Bone marrow (tissue), 2 donors: ENCODE results near the gene SNAP47.
"Not testable (repeated sequence)": the region's sequence is repeated elsewhere in the genome, so short reads cannot be mapped to it uniquely, and the experiment has no call there.

Experiments
- DNase-seq, 2 donors: peaks; one replicate each; lab custom pipeline; 2025; lab: John Stamatoyannopoulos, UW

The SNAP47 gene, protein sequence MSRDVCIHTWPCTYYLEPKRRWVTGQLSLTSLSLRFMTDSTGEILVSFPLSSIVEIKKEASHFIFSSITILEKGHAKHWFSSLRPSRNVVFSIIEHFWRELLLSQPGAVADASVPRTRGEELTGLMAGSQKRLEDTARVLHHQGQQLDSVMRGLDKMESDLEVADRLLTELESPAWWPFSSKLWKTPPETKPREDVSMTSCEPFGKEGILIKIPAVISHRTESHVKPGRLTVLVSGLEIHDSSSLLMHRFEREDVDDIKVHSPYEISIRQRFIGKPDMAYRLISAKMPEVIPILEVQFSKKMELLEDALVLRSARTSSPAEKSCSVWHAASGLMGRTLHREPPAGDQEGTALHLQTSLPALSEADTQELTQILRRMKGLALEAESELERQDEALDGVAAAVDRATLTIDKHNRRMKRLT

DNA sequence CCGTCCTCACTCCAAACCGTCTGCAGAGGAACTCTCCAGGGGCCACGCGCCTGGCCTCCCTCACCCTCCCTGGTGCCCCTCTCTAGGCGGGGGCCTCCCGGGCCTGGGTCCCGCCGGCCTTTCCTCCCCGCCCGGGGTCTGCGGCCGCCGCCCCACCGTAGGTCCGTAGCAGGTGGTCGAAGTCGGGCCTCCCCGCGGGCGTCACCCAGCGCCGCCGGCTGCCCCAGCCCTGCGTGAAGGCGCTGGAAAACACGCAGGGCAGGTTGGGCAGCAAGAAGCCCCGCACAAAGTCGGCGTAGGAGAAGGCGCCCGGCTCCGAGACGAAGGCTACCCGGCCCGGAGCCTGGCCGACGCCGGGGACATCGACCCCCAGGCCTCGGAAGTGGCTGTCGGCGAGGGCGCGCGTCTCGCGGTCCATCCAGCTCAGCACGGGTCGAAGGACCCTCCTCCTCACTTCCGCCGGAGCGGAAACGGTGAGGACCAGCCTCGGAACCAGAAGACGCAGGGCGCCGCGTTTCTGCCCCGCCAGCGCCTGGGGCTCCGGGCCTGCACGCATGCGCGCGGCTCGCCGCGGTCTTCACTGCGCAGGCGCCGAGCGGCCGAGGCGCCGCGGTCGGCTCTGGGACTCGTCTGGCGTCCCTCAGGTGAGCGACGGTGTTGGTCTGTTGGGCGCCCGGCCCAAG lies at the start of gene SNAP47, which contains the start of gene JMJD4:
SNAP47 (plus strand) TSS at position 580 of the 683 bp plus-strand sequence. CDS start 12,302 bp downstream, outside the sequence.
JMJD4 (minus strand) TSS at position 447 of the 683 bp plus-strand sequence; CDS start at position 418, 29 bp downstream.
- peak; percentile 73 to 78 for DNase-seq

DNA sequence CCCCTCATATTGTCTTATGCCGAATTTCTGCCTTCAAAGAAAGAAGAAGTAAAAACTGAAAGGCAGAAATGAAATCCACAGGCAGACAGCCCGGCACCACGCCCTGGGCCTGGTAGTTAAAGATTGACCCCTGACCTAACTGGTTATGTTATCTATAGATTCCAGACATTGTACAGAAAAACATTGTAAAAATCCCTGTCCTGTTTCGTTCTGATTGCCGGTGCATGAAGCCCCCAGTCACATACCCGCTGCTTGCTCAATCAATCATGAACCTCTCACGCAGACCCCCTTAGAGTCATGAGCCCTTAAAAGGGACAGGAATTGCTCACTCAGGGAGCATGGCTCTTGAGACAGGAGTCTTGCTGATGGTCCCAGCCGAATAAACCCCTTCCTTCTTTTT lies 49.4 kb upstream of the SNAP47 start:
- DNase-seq = no peak

- DNase-seq = no peak
Observed at GRCh38 chr1:227697321-227697864, 37.8 kb upstream of the SNAP47 start.

DNA sequence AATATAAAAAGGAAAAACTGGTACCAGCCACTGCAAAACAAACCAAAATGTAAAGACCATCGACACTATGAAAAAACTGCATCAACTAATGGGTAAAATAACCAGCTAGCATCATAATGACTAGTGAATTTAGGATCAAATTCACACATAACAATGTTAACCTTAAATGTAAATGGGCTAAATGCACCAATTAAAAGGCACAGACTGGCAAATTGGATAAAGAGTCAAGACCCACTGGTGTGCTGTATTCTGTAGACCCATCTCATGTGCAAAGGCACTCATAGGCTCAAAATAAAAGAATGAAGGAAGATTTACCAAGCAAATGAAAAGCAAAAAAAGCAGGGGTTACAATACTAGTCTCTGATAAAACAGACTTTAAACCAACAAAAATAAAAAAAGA lies 33.6 kb upstream of the SNAP47 start:
- DNase-seq = not testable (repeated sequence)

DNA sequence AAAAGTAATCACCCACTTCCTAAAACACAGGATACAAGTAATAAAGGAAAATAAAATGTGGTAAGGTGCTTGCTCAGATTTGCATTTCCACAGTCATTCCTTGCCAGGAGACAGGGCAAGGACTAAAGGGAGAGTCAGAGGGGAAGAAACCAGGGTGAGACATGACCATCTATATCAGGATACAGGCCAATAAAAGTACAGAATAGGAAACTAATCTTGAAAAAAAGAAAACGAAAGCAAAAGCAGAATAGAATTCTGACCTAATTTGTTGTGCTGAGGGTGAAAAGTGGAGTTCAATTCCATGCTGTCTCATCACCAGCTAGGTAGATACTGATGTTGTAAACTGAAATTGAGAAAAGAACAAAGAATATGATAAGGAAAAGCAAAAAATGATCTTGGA lies 27.4 kb upstream of the SNAP47 start:
- DNase-seq = no peak

- no peak for DNase-seq
Observed at GRCh38 chr1:227709451-227709850, 25.8 kb upstream of the SNAP47 start.

- DNase-seq = not testable (repeated sequence)
Observed at GRCh38 chr1:227710474-227710873, 24.8 kb upstream of the SNAP47 start.

DNA sequence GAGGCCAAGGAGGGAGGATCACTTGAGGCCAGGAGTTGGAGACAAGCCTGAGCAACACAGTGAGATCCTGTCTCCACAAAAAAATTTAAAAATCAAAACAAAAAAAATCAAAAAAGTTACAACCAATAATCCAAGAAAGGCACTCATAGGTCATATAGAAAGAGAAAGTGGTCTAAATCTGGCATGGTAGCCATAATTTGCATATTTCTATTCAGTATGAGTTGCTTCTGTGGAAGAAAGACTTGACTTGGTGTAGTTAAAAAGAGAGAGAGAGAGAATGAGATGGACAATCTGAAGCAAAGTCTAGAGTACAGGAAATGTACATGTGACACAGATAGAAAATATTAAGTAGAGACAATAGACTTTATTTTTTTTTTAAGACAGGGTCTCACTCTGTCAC lies 22.6 kb upstream of the SNAP47 start:
- DNase-seq = no peak

GRCh38 chr1:227718932-227719331 lies 16.3 kb upstream of the SNAP47 start:
- DNase-seq = no peak

- no peak for DNase-seq
Observed at GRCh38 chr1:227723474-227723873, 11.8 kb upstream of the SNAP47 start.

DNA sequence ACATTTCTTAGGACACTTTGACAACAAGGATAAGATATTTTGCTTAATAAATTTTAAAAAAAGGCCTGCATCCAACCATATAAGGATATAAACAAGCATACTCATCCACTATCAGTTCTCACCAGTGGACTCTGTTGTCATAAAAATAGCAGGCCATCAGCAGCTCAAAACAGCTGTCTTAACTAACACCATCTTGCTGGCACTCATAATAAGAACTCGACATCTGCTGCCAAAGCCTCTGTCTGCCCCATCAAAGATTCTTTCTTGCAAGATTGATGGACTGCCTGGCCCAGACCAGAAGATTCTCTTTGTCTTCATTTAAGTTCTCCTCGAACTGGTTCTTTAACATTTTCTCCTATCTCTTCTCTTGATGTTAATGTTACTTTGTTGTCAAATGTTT lies 10.2 kb upstream of the SNAP47 start:
- no peak for DNase-seq

- no peak for DNase-seq
Observed at GRCh38 chr1:227726318-227726717, 8.9 kb upstream of the SNAP47 start.

DNA sequence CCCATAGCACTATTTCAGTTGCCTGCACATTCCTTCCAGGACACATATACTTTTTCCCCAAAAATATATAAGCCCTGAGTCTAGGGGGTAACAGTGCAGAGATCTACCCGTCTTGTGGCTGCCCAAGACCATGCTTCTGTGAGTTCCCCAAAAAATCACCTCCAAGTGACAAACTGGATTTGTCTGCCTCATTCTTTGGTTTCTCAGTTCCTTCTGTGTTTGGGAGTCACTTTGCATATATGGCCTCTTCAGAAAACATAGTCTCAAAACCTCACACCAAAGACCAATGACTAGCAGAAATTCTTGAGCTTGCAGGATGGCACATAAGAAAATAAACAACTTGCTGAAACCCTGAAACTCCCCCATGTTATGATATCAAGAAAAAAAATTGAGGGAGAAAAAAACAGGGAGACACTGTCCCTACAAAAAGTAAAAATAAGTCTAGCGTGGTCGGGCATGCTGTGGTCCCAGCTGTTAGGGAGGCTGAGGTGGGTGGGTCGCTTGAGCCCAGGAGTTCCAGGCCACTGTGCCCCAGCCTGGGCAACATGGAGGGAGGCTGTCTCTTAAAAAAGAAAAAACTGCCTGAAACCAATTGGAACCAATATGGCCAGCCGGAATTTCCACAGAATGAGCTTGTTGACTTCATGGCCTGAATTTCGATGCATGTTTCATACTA lies 8.2 kb upstream of the SNAP47 start:
- no peak for DNase-seq

- DNase-seq = no peak
Observed at GRCh38 chr1:227728059-227728891, 7.0 kb upstream of the SNAP47 start.

DNA sequence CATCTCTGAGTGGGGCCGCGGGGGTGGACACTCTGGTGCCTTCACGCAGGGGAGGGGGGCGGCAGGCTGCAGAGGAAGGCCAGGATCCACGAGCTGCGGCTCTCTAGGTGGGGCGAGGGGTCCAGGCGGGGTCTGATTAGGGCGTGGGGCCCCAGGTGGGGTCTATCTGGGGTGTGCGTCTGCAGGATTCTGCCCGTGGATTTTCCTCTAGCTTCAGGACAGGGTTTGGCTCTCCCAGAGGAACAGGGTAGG lies 6.4 kb upstream of the SNAP47 start:
- DNase-seq = no peak

DNA sequence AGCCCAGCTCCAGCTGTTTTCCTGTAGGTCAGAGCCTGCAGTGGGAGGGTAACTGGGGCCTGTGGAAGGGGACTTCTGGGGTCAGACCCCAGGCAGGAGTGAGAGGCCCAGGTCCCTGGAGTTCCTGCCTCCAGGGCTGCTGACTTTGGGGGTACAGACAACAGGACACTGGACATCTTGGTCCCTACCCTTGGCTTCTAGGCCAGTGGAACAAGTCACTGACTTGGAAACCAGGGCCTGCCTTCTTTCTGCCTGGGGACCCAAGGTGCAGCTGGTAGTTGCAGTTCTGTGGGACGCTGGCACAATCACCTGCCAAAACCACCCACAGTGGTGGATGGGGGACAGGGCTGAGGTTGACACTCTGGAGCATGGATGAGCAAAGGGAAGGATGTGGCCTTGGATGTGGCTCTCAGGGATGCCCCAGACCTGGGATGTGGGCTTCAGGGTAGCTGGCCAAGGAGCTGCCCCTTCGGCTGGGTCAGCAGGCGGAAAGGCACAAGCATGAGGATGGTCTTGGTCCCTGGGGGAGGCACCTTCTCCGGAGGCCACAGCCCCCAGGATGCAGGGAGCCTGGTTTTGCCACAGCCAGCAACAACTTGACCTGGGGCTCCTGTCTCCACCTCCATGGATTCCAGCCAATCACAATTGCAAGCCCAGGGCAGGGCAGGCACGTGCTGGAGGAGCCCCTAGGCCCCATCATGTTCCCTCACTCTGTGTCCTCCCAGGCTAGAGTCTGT lies 5.9 kb upstream of the SNAP47 start:
- no peak for DNase-seq

GRCh38 chr1:227729881-227730629 lies 5.2 kb upstream of the SNAP47 start:
- DNase-seq = no peak

DNA sequence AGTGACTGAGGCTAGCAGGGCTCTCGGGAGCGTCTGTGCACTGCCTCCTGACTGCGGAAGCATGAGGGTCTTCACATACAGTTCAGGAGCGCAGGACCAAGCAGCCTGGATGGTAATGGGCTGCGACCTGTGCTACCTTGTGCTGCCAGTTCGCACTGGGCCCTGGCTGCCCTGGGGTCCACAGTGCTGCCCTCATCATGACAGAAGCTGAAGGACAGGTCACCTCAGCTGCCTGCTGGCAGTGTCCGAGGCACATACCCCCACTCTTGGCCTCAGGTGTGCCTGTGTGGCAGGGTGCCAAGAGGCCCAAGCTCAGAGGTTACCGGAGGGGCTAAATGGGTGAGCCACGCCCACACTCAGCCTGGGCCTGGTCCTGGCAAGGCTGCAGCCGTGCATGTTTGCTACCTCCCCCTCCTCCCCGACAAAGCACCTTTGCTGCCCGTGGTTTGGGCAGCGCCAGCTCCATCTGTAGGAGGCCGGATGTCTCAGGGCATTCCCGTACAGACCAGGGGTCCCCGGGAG lies 4.5 kb upstream of the SNAP47 start:
- DNase-seq = no peak

DNA sequence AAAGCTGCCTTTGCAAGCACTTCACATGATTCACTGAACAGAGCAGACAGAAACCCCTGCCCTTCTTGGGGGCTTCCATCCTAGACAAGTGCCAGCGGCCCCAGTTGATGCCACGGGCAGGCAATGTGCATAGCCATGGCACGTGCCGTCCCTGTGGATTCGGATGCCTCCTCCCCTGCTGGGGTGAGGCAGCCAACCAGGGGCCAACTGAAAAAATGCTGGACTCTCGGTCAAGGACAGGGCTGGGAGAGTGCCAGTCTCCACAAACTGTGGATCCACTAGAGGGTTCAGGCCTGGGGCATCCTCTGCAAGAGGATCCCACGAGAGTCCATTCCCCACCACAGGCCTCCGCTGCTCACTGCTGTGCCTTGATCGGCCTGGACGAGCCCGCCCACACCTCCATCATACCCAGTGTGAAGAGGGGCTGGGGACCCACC lies 4.0 kb upstream of the SNAP47 start:
- DNase-seq = no peak
